GM15510 (cell line): ENCODE results near the gene SMAD3.

Experiments
- POLR2A ChIP-seq: IDR thresholded peaks from 3 replicates; pipeline ENCODE4 v1.6.1; 2011; ENCODE audit warnings: borderline replicate concordance; ENCODE audit not compliant: insufficient read length; ENCODE audit errors: extremely low read depth

Gene SMAD3

GRCh38 chr15:67050062-67050461, 15.3 kb upstream of the SMAD3 start:
- no peak for TF ChIP-seq POLR2A

DNA sequence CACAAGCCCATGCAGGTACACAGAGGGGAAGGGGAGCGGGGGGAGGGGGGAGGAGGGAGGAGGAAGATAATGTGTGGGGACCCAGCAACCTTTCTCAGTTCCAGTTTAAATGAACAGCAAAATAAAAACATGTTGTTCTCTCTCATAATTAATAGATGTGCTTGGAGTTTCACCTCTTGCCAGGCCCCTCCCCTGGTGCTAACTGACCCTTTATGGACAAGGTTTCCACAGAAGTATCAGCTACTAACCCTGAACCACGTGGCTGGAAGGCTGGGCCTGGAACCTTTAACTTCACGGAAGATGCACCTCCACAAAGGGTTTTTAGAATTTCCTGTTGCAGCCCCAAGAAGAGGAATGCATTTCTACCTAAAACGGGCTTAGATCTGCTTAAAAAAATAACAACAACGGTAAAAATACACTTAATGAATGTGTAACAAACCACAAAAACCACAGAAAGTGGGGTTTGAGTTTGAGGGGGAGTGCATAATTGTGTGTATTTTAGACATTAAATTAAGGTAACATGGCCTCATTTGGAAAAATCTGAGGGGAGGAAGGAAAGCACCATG, 14.8 kb upstream of the SMAD3 start:
- no peak for TF ChIP-seq POLR2A

DNA sequence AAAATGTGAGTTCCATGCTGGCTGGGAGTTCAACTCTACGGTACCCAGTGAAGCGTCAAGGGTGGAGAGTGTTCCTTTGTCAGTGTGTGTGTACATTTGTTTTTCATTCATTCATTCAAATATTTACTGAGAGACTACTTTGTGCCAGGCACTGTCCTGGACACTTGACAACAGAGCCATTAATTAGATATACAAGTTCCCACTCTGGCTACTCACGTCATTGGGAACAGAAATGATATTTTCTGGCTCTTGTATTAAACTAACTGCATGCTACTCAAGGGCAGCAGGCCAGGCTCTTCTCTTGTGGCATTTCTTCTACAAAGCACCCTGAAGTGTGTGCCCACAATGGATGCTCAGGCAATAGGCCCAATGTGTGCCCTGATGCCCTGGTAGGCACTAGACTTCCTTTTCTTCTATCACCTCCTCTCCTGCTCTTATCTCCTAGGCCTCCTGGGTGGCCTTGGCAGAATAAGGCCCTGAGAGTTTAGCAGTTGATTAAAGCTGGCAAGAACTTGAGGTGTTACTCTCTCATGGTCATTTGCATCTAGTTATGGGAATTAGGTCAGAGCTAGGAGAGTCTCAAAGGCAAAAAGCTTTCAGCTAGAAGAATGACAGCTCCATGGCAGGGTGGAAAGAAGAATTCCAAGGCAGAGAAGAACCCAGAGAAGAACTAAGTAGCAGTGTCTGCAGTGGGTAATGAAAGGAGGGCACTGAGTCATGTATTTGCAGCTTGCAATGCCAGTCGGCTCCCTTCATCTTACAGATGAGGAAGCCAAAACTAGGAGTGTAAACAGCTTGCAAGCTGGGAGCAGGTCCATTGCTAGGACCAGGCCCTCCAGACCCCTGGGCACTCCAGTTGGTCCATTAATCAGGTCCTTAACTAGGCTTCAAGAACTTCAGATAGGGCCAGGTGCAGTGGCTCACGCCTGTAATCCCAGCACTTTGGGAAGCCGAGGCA, 14.0 kb upstream of the SMAD3 start:
- no peak for TF ChIP-seq POLR2A

DNA sequence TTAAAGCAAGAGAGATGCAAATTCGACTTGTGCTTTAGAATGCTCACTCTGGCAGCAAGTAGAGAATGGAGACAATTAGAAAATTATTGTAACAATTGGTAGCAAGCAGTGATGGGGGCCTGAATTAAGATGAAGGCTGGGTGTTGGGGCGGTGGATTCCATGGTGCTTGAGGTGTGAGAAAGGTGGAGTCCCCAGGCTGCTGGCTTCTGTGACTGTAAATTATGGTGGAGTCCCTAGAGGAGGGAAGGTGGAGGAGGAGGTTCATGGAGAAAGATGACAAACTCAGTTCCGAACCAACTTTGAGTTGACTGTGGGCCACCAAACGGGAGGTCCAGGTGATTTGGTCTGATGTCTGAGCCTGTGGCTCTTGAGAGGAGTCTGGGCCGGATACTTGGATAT, 10.7 kb upstream of the SMAD3 start:
- TF ChIP-seq POLR2A = no peak

GRCh38 chr15:67059127-67059553, 6.3 kb upstream of the SMAD3 start:
- TF ChIP-seq POLR2A = no peak

DNA sequence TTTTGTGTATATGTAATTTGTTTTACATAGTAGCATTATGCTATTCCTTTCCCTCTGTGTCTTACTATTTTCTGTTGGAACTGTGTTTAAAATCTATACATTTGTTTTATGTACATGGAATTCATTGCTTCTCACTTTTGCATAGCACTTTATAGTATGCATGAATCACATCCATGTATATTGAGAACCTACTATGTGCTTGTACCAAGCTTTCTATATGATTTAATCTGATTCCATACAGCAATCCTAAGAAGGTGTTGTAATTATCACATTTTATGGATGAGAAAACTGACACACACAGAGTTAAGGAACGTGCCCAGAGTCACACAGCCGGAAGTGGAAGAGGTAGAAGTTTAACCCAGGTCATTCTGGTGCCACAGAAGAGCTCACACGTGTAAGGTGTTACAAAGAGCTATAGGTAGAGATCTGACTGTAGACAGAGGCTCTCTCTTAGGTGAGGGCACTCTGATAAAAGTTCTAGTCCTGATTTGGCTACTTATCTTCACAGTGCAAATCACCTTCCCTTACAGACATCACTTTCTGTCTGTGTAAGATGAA, 3.5 kb upstream of the SMAD3 start:
- TF ChIP-seq POLR2A = no peak

- no peak for TF ChIP-seq POLR2A
These were observed 2.9 kb upstream of the SMAD3 start for GRCh38 chr15:67062369-67062985.

DNA sequence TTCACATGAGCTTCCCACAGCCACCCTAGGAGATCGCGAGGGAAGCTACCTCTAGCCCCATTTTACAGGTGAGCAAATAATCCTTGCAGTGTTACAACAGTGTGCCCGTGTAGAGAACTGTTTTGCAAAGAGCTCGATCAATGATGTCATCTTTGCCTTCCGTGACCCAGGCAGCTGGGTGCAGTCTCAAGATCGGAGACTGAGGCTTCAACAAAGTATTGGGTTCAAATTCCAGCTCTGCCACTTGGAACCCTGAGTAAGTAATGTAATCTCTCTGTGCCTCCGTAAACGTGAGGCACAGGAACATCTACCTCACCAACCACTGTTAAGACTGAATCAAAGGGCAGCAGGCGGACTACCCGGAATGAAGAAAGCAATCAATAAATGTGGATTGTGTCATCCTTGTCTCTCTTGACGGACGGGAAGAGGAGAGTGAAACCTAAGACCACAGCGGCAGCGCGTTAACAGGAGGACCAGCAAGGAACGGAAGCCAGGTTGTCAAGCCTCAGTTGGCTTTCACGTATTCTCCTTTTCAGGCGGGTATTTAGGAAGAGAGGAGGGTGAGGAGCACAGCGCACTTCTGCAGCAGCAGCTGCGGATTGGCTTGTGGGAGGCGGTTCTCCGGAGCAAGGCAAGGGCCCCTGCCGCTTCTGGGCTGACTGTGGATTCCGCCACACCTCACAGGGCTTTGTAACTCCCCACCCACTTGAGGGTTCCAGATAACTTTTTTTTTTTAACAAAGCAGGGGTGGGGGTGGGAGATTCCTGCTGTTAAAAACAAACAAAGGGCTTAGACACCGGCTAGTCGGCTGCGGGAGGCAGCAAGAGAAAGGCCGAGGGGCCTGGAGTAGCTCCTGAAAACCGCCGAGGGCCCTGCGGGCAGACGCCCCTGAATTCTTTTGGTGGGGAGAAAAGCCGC, 1.5 kb upstream of the SMAD3 start:
- TF ChIP-seq POLR2A = no peak

DNA sequence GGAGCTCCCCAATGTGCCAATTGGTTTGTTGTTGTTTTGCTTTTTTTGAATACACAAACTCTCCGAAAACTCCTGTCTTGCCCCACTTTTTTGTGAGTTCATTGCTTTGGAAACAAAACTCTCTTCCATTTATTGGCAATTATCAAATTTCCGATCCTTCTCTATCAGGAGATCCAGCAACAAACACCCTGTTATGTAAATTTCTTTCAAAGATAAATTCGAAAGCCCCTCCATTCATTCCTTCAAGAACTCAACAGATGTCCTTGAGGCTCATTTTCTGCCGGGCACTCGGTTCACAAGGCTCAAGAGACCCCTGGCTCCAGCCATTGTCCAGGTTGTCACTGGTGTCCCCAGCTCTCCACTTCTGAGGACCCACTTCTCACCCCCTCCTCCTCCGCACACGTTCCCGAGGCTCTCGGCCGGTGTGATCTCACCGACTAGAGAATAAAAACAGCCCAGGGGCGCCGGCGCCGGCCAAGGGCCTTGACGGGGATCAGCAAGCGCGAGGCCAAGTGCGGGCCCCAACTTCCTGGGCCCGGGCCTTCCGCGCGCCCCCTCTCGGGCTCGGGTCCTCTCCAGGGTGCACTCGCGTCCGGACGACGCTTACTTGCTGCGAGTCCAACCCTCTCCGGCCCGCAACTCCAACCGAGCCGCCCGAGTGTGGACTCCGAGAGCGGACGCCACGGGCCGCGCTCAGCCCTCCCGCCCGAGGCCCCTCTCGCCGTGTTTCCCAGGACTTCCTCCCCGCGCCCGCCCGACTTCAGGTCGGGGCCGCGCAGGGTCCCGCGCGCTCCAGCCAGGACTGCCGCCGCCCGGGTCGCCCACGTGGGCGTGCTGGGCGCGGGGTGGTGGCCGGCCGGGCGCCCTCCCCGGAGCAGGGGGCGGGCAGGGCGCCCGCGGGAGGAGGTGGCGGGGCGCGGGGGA, 533 bp upstream of the SMAD3 start:
- TF ChIP-seq POLR2A = no peak

DNA sequence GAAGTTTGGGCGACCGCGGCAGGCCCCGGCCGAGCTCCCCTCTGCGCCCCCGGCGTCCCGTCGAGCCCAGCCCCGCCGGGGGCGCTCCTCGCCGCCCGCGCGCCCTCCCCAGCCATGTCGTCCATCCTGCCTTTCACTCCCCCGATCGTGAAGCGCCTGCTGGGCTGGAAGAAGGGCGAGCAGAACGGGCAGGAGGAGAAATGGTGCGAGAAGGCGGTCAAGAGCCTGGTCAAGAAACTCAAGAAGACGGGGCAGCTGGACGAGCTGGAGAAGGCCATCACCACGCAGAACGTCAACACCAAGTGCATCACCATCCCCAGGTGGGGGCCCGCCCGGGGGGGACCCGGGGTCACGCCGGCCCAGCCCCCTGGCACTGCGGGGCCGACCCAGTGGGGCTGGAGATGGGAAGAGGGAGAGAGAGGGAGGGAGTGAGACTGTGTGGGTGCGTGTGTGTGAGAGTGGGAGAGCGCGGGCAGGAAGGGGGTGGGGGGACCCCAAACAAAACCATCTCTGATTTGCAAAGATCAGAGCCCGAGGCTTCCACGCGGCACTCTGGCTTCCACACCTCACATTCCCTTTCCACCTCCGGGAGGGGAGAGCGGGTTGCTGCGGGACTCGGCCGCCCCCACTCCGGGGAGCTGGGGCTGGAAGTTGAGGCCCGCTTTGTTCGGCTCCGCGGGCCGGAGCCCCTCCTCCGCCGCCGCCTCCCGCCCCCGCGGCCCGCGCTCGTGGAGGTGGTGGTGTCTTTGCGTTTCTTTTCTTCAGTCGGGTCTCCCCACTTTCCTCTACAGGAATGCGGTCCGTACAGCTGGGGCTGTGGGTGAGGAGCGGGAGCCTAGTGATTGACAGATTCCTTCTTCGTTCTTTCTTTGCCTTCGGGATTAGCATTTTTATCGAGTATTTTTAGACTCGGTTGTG, 898 bp downstream of the SMAD3 start:
- TF ChIP-seq POLR2A = no peak

DNA sequence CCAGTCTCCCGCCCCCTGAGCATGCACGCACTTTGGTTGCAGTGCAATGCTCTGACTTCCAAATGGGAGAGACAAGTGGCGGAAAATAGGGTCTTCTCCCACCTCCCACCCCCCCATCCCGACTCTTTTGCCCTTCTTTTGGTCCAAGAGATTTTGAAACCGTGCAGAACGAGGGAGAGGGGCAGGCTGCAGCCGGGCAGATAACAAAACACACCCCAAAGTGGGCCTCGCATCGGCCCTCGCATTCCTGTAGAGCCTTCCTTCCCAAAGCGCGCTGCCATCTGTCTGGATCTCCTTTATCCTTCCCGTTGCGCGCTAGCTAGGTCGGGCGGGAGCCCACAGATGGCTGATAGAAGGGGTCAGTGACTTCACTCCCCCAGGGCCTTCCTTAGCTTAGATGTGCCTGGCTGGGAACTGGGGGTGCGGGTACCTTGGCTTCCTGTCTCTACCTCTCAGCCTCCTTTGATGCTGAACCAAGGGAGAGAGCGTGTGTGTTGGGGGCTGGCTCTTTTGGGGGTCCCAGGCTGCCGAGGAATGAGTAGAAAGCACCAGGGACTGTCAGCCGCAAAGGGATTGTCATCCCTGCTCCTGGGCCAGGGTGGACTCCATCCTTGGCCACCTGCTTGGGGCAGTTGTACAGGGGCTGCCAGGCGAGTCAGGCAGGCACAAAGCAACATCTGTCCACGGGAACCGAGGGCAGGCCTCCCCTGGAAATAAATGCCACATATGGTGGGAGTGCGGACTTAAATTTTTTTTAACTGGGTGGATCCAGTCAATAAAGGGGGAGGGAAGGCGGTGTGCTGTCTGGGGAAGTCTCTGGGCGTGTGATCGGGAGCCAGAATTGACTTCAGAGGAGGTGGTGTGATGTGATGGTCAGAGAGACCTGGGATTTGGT, 1.8 kb downstream of the SMAD3 start:
- TF ChIP-seq POLR2A = no peak
